NB4 (cell line): ENCODE data around the gene TBC1D30.

ENCODE experiments used
- MYC ChIP-seq: IDR thresholded peaks from 2 replicates; pipeline ENCODE4 v1.6.1; 2011; ENCODE audit warnings: low read depth, low read length
- POLR2A ChIP-seq: IDR thresholded peaks from 2 replicates; pipeline ENCODE4 v1.6.1; 2011; ENCODE audit warnings: mild to moderate bottlenecking; ENCODE audit not compliant: insufficient read length; ENCODE audit errors: extremely low read depth
- TF ChIP-seq, protein P1 (sequence below): IDR thresholded peaks from one replicate; pipeline ENCODE4 v1.5.1; 2012; ENCODE audit warnings: low read depth, low read length
- TF ChIP-seq, protein P2 (sequence below): IDR thresholded peaks from 2 replicates; pipeline ENCODE4 v1.6.1; 2011; ENCODE audit warnings: low read depth, low read length

DNA sequence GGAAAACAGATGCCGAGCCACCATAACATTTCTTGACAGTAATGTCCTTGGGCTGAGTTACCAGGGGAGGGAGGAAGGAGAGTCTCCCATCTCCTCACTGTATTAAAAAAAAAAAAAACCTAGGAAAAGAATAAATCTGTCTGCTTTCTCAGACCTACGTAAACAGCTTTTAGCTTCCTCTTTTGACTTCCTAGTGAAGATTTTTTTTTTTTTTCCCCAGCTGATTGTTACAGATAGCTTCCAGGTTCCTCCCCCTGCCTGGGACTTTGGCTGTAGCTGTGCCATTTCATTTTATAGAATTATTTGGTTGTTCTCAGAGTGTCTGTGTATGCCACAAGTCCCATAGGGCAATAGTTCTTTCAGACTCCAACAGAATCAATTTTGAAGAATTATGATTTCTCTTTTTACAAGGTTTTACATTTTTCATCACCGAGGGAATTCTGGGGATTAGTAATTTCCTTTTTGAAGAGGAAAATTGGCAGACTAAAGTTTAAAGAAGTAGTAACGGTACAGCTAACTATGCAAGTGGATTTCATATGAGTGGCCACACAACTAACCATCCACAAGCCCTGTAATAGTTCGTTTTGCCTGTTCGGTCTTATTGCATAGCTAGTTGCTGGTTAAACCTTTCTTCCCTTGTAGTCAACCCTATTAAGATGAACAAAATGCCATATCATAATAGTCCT, 42.1 kb upstream of the TBC1D30 start:
- TF ChIP-seq, protein P1, sequence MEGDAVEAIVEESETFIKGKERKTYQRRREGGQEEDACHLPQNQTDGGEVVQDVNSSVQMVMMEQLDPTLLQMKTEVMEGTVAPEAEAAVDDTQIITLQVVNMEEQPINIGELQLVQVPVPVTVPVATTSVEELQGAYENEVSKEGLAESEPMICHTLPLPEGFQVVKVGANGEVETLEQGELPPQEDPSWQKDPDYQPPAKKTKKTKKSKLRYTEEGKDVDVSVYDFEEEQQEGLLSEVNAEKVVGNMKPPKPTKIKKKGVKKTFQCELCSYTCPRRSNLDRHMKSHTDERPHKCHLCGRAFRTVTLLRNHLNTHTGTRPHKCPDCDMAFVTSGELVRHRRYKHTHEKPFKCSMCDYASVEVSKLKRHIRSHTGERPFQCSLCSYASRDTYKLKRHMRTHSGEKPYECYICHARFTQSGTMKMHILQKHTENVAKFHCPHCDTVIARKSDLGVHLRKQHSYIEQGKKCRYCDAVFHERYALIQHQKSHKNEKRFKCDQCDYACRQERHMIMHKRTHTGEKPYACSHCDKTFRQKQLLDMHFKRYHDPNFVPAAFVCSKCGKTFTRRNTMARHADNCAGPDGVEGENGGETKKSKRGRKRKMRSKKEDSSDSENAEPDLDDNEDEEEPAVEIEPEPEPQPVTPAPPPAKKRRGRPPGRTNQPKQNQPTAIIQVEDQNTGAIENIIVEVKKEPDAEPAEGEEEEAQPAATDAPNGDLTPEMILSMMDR: no peak
- TF ChIP-seq, protein P2, sequence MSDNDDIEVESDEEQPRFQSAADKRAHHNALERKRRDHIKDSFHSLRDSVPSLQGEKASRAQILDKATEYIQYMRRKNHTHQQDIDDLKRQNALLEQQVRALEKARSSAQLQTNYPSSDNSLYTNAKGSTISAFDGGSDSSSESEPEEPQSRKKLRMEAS: no peak
- TF ChIP-seq POLR2A: no peak
- no peak for TF ChIP-seq MYC
